SKM-1 treated with dmso at 0.1 percent for 144 hours (cell line): ENCODE data around the gene HSPA12B.

Source experiments
- DNase-seq: peaks from one replicate; lab custom pipeline; 2025; ENCODE audit not compliant: unreplicated experiment; lab: John Stamatoyannopoulos, UW

Gene HSPA12B

GRCh38 chr20:3732327-3733118 is at the start of gene HSPA12B:
Gene HSPA12B (plus strand): TSS chr20:3732685. CDS start chr20:3738675, 5,990 bp downstream.
- no peak for DNase-seq

- DNase-seq: no peak
These were observed 47.1 kb upstream of the HSPA12B start for GRCh38 chr20:3685341-3685740.

GRCh38 chr20:3686421-3686820 is 46.1 kb upstream of the HSPA12B start:
- no peak for DNase-seq

GRCh38 chr20:3686867-3687321 is 45.6 kb upstream of the HSPA12B start:
- DNase-seq: no peak

GRCh38 chr20:3687655-3688054 is 44.8 kb upstream of the HSPA12B start:
- no peak for DNase-seq

GRCh38 chr20:3689978-3690377 is 42.5 kb upstream of the HSPA12B start:
- no peak for DNase-seq

GRCh38 chr20:3690413-3690812 is 42.1 kb upstream of the HSPA12B start:
- DNase-seq: no peak

- DNase-seq: no peak
These were observed 41.2 kb upstream of the HSPA12B start for GRCh38 chr20:3691306-3691705.

- DNase-seq: no peak
These were observed 40.6 kb upstream of the HSPA12B start for GRCh38 chr20:3691897-3692296.

GRCh38 chr20:3692706-3693294 is 39.7 kb upstream of the HSPA12B start:
- no peak for DNase-seq

GRCh38 chr20:3693376-3693775 is 39.1 kb upstream of the HSPA12B start:
- DNase-seq: no peak

- DNase-seq: no peak
These were observed 37.6 kb upstream of the HSPA12B start for GRCh38 chr20:3694864-3695263.

- no peak for DNase-seq
These were observed 36.3 kb upstream of the HSPA12B start for GRCh38 chr20:3696200-3696599.

- no peak for DNase-seq
These were observed 35.5 kb upstream of the HSPA12B start for GRCh38 chr20:3696745-3697587.

GRCh38 chr20:3697588-3698305 is 34.7 kb upstream of the HSPA12B start:
- no peak for DNase-seq

- DNase-seq: no peak
These were observed 33.9 kb upstream of the HSPA12B start for GRCh38 chr20:3698591-3699001.

GRCh38 chr20:3699037-3699436 is 33.4 kb upstream of the HSPA12B start:
- DNase-seq: no peak

GRCh38 chr20:3701061-3701998 is 31.2 kb upstream of the HSPA12B start:
- DNase-seq: no peak

- DNase-seq: no peak
These were observed 29.7 kb upstream of the HSPA12B start for GRCh38 chr20:3702611-3703391.
